Activated CD8-positive, alpha-beta memory T cell treated with anti-CD3 and anti-CD28 coated beads, Interleukin-2, amount 50 U/mL, for 24 hours (primary cell): Measurements from ENCODE around the gene ARHGAP4.

Experiments
- DNase-seq: peaks from one replicate; pipeline ENCODE4 v3.0.0-alpha.2; 2020; ENCODE audit errors: extremely low read depth

ARHGAP4 gene

GRCh38 chrX:153925739-153926551 is at the start of gene ARHGAP4:
TSS of gene ARHGAP4 (minus strand) at chrX:153926264. CDS start at chrX:153926202, 62 bp downstream.
- DNase-seq = no peak

- no peak for DNase-seq
These were observed 48.7 kb upstream of the ARHGAP4 start for GRCh38 chrX:153974726-153975286.

- DNase-seq = no peak
These were observed 48.1 kb upstream of the ARHGAP4 start for GRCh38 chrX:153974003-153974725.

GRCh38 chrX:153973127-153974002 is 47.3 kb upstream of the ARHGAP4 start:
- DNase-seq = no peak

- no peak for DNase-seq
These were observed 46.5 kb upstream of the ARHGAP4 start, which contains the start of gene TMEM187 for GRCh38 chrX:153972368-153973126. TSS of gene TMEM187 (plus strand) at chrX:153972754. CDS start at chrX:153982063, 9,309 bp downstream.

GRCh38 chrX:153971450-153972367 is 45.6 kb upstream of the ARHGAP4 start, which contains the start of gene HCFC1:
TSS of gene HCFC1 (minus strand) at chrX:153971818. CDS start at chrX:153970840, 978 bp downstream.
- no peak for DNase-seq

- DNase-seq = peak; percentile 76
These were observed 45.0 kb upstream of the ARHGAP4 start for GRCh38 chrX:153971124-153971449.

- no peak for DNase-seq
These were observed 44.5 kb upstream of the ARHGAP4 start for GRCh38 chrX:153970357-153971123.

- DNase-seq = no peak
These were observed 43.9 kb upstream of the ARHGAP4 start for GRCh38 chrX:153969904-153970356.

- DNase-seq = no peak
These were observed 43.2 kb upstream of the ARHGAP4 start for GRCh38 chrX:153969125-153969903.

GRCh38 chrX:153968754-153969124 is 42.7 kb upstream of the ARHGAP4 start:
- DNase-seq = no peak

GRCh38 chrX:153968255-153968654 is 42.2 kb upstream of the ARHGAP4 start:
- DNase-seq = no peak

GRCh38 chrX:153967536-153968224 is 41.6 kb upstream of the ARHGAP4 start:
- no peak for DNase-seq

- DNase-seq = no peak
These were observed 40.9 kb upstream of the ARHGAP4 start for GRCh38 chrX:153966841-153967535.

GRCh38 chrX:153966283-153966688 is 40.2 kb upstream of the ARHGAP4 start:
- no peak for DNase-seq

GRCh38 chrX:153965406-153965805 is 39.3 kb upstream of the ARHGAP4 start:
- no peak for DNase-seq

- DNase-seq = no peak
These were observed 38.0 kb upstream of the ARHGAP4 start for GRCh38 chrX:153964105-153964504.
